IPS DF 4.7 (cell line): ENCODE measurements around the gene FAM120B.

ENCODE experiments used
- DNase-seq: peaks from one replicate; pipeline ENCODE4 v3.0.0-alpha.2; 2013; ENCODE audit warnings: low spot score; ENCODE audit errors: extremely low read depth

FAM120B gene

GRCh38 chr6:170454512-170455285, 148.1 kb downstream of the FAM120B start:
- DNase-seq: no peak

- no peak for DNase-seq
These were observed 148.9 kb downstream of the FAM120B start for GRCh38 chr6:170455335-170455979.

GRCh38 chr6:170456334-170456733, 149.8 kb downstream of the FAM120B start:
- DNase-seq: no peak
